ENCODE results near the gene PAPPA2. TPM values are rescaled to one million over a fixed set of nuclear protein-coding genes. Genes with fewer than 3 reads are reported as not detected.

The PAPPA2 gene
- total RNA-seq, 1 experiment from 2014 or later = 0.81 TPM

DNA sequence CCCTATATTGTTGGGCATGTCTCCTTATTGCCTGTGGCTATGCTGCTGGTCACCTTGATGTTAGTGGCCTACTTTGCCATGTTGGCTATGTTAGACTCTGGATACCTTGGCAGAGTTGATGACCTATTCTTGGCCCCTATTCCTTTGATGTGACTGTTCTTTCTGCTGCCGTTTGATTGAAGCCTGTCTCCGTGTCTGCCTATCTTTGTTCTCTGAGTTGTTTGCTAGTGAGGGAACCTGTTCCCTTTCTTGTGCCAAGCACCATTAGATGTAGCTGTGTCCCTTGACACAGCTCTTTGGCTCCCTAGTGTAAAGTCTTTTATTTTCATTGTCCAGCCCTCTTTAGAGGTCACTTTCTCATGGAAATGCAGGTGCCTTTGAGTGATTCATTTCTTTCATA is 28.7 kb upstream of the PAPPA2 start:
- H3K4ac ChIP-seq (ENCODE audit: low read depth, low read length) = no peak overlapping the region
- no peak overlapping the region for H3T11ph ChIP-seq (ENCODE audit: low read length)
- H3K9me3 ChIP-seq (ENCODE audit: control insufficient read depth, low read depth, low read length) = no peaks in the 10 kb centered on the region
- WGBS (ENCODE audit: extremely low coverage, insufficient read length, low lambda C conversion rate) = no CpG with 5 or more reads among the region's 2 CpGs
- Mint-ChIP-seq H3K27me3 (ENCODE audit: low read depth) (peaks cover 4% of the 10 kb centered on the region; the same call in 1 of the 2 replicates), H3K4me1 (peaks cover 7 to 8% of the 10 kb centered on the region in 2 experiments), H3K36me3 (ENCODE audit: insufficient read depth in 1 of 3, low read depth in 3 of 3) (no peaks in the 10 kb centered on the region), H3K4me3 (no peak overlapping the region), H3K9me3 (no peaks in the 10 kb centered on the region), H3K27ac (no peak overlapping the region)
- H2BK120ac ChIP-seq (ENCODE audit: low read depth, low read length, poor library complexity, severe bottlenecking) = no peak overlapping the region
- no peak overlapping the region for H2AK5ac ChIP-seq (ENCODE audit: insufficient read length, low read length)
- no peak overlapping the region for H2BK5ac ChIP-seq (ENCODE audit: insufficient read length, low read length)
- H2AFZ ChIP-seq (ENCODE audit: low read length) = no peak overlapping the region
- H3K4me2 ChIP-seq (ENCODE audit: insufficient read depth, insufficient read length, low read length) = no peak overlapping the region
- no peak overlapping the region for H3K23ac ChIP-seq (ENCODE audit: insufficient read length, low read depth, low read length)
- no peak overlapping the region for H4K5ac ChIP-seq (ENCODE audit: insufficient read length, low read depth, low read length)
- no peak overlapping the region for H3K9ac ChIP-seq (ENCODE audit: extremely low read depth, insufficient read length, low read length)
- H3K56ac ChIP-seq (ENCODE audit: insufficient read length, low read depth, low read length) = no peak overlapping the region
- no peaks in the 10 kb centered on the region for H3K23me2 ChIP-seq (ENCODE audit: insufficient read length, low read depth, low read length, poor library complexity, severe bottlenecking)
- H3K4me1 ChIP-seq (ENCODE audit: insufficient read depth, low read length) = no peaks in the 10 kb centered on the region
- no peak overlapping the region for H2BK15ac ChIP-seq (ENCODE audit: low read depth, low read length)
- H3K14ac ChIP-seq (ENCODE audit: insufficient read depth, low read length) = no peak overlapping the region
- TF ChIP-seq, protein P1, sequence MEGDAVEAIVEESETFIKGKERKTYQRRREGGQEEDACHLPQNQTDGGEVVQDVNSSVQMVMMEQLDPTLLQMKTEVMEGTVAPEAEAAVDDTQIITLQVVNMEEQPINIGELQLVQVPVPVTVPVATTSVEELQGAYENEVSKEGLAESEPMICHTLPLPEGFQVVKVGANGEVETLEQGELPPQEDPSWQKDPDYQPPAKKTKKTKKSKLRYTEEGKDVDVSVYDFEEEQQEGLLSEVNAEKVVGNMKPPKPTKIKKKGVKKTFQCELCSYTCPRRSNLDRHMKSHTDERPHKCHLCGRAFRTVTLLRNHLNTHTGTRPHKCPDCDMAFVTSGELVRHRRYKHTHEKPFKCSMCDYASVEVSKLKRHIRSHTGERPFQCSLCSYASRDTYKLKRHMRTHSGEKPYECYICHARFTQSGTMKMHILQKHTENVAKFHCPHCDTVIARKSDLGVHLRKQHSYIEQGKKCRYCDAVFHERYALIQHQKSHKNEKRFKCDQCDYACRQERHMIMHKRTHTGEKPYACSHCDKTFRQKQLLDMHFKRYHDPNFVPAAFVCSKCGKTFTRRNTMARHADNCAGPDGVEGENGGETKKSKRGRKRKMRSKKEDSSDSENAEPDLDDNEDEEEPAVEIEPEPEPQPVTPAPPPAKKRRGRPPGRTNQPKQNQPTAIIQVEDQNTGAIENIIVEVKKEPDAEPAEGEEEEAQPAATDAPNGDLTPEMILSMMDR (conservative IDR thresholded peaks at IDR 0.05) = no peak
- no peak overlapping the region for H2BK12ac ChIP-seq (ENCODE audit: insufficient read length, low read depth, low read length)
- DNase-seq = no peak
- no peak overlapping the region for H3K18ac ChIP-seq (ENCODE audit: insufficient read length, low read depth, low read length)
- no peaks in the 10 kb centered on the region for H4K20me1 ChIP-seq (ENCODE audit: control insufficient read depth, insufficient read depth, insufficient read length)
- no peaks in the 10 kb centered on the region for H3K79me1 ChIP-seq (ENCODE audit: insufficient read depth, low read depth, low read length, poor library complexity, severe bottlenecking)
- no peak overlapping the region for H2BK20ac ChIP-seq (ENCODE audit: low read depth, low read length, poor library complexity, severe bottlenecking)
- no peaks in the 10 kb centered on the region for H3K27me3 ChIP-seq (ENCODE audit: insufficient read depth, low read length)
- H3K27ac ChIP-seq (ENCODE audit: insufficient read length, low read depth, low read length) = no peak overlapping the region
- no peak overlapping the region for H4K91ac ChIP-seq (ENCODE audit: insufficient read length, low read depth, low read length)
- no peaks in the 10 kb centered on the region for H3K79me2 ChIP-seq (ENCODE audit: insufficient read depth, low read length)
- H4K8ac ChIP-seq (replicated peaks; ENCODE audit: insufficient read length, low read depth, low read length) = no peak overlapping the region
